HepG2 (cell line): ENCODE results near the gene THADA. TPM values are rescaled to one million over a fixed set of nuclear protein-coding genes. Genes with fewer than 3 reads are reported as not detected.

Source experiments
- ARNTL ChIP-seq: sonication (generic); formaldehyde crosslinking; IDR thresholded peaks from 2 replicates; pipeline ENCODE4 v1.4.0; 2020; ENCODE audit warnings: mild to moderate bottlenecking, missing genetic modification reagents
- CHD4 ChIP-seq: fragments of 200-600 bp; sonication (generic); IDR thresholded peaks from 2 replicates; pipeline ENCODE4 v1.7.0; 2017; ENCODE audit warnings: mild to moderate bottlenecking, low read length, borderline replicate concordance
- GFI1 ChIP-seq: sonication (generic); formaldehyde crosslinking; IDR thresholded peaks from 2 replicates; pipeline ENCODE4 v1.5.0; 2020; ENCODE audit warnings: missing genetic modification reagents, mild to moderate bottlenecking, borderline replicate concordance
- HNF4A ChIP-seq: sonication (generic); formaldehyde crosslinking; IDR thresholded peaks from 2 replicates; pipeline ENCODE4 v1.4.0; 2020; ENCODE audit warnings: missing genetic modification reagents
- JUN ChIP-seq: sonication (generic); formaldehyde crosslinking; IDR thresholded peaks from 2 replicates; pipeline ENCODE4 v1.4.0; 2020; ENCODE audit warnings: mild to moderate bottlenecking, missing genetic modification reagents
- MATR3 ChIP-seq: sonication (generic); formaldehyde crosslinking; IDR thresholded peaks from 2 replicates; pipeline ENCODE4 v1.4.0; 2020; ENCODE audit warnings: missing genetic modification reagents
- MED13 ChIP-seq: sonication (generic); formaldehyde crosslinking; IDR thresholded peaks from 2 replicates; pipeline ENCODE4 v1.5.0; 2020; ENCODE audit warnings: missing genetic modification reagents
- PPARG ChIP-seq: conservative IDR thresholded peaks from 2 replicates; pipeline ENCODE4 v1.6.1; 2016; ENCODE audit warnings: missing biosample characterization, missing genetic modification reagents
- PRMT3 ChIP-seq: sonication (generic); formaldehyde crosslinking; IDR thresholded peaks from 2 replicates; pipeline ENCODE4 v1.8.1; 2022; ENCODE audit warnings: low read depth, mild to moderate bottlenecking, moderate library complexity, missing genetic modification reagents, borderline replicate concordance
- SKI ChIP-seq: fragments of 450-650 bp; IDR thresholded peaks from one replicate; pipeline ENCODE4 v1.6.1; 2018; ENCODE audit warnings: mild to moderate bottlenecking; ENCODE audit not compliant: partially characterized antibody
- TARDBP ChIP-seq: sonication (generic); formaldehyde crosslinking; IDR thresholded peaks from 2 replicates; pipeline ENCODE4 v1.8.0; 2022; ENCODE audit warnings: mild to moderate bottlenecking, missing genetic modification reagents
- THYN1 ChIP-seq: sonication (generic); formaldehyde crosslinking; IDR thresholded peaks from 2 replicates; pipeline ENCODE4 v1.8.1; 2023; ENCODE audit warnings: low read depth, mild to moderate bottlenecking, moderate library complexity, missing genetic modification reagents, borderline replicate concordance
- TSC22D2 ChIP-seq: sonication (generic); formaldehyde crosslinking; IDR thresholded peaks from 2 replicates; pipeline ENCODE4 v1.5.1; 2020; ENCODE audit warnings: missing genetic modification reagents, mild to moderate bottlenecking, borderline replicate concordance
- U2AF1 ChIP-seq: fragments of 200-400 bp; formaldehyde crosslinking; optimal IDR thresholded peaks from 2 replicates; pipeline ENCODE3; 2017; ENCODE audit warnings: mild to moderate bottlenecking, low read depth, low read length
- ZNF207 ChIP-seq: fragments of 450-650 bp; IDR thresholded peaks from 2 replicates; pipeline ENCODE4 v1.6.1; 2016; ENCODE audit warnings: antibody characterized with exemption, borderline replicate concordance
- ZNF33B ChIP-seq: sonication (generic); formaldehyde crosslinking; IDR thresholded peaks from 2 replicates; pipeline ENCODE4 v1.5.1; 2020; ENCODE audit warnings: mild to moderate bottlenecking, missing genetic modification reagents
- ZNF501 ChIP-seq: sonication (generic); formaldehyde crosslinking; IDR thresholded peaks from 2 replicates; pipeline ENCODE4 v1.5.1; 2020; ENCODE audit warnings: mild to moderate bottlenecking, moderate library complexity, missing genetic modification reagents
- ZNF510 ChIP-seq: sonication (generic); formaldehyde crosslinking; IDR thresholded peaks from 2 replicates; pipeline ENCODE4 v1.4.0; 2020; ENCODE audit warnings: low read depth, mild to moderate bottlenecking, missing genetic modification reagents
- ZNF562 ChIP-seq: sonication (generic); formaldehyde crosslinking; IDR thresholded peaks from 2 replicates; pipeline ENCODE4 v1.8.0; 2022; ENCODE audit warnings: missing genetic modification reagents, borderline replicate concordance
- ZNF644 ChIP-seq: IDR thresholded peaks from 2 replicates; pipeline ENCODE4 v1.6.1; 2016; ENCODE audit warnings: low read depth
- ZNF788 ChIP-seq: sonication (generic); formaldehyde crosslinking; IDR thresholded peaks from 2 replicates; pipeline ENCODE4 v1.5.0; 2020; ENCODE audit warnings: mild to moderate bottlenecking, missing genetic modification reagents, borderline replicate concordance
- polyA plus RNA-seq, 8 experiments: library from polyadenylated mRNA; depleted of rRNA in 3 of 8; stranded (reverse) in 7 of 8; unstranded in 1 of 8; fragments of >200 nt; fragmentation: Illumina TruSeq in 4 of 8; extraction: Trizol in 4 of 8; gene quantifications; 2 replicates each; pipeline versions ENCODE4 v1.2.1 to v1.2.3, GENCODE V29; 2011 to 2016; ENCODE audit warnings: low read depth in 4 of 8, missing spikeins in 1 of 8, mixed read lengths in 1 of 8; ENCODE audit not compliant: insufficient read depth in 1 of 8
- total RNA-seq, 5 experiments: library from RNA; depleted of rRNA; stranded (reverse); fragments of >200 nt; fragmentation: Illumina TruSeq; extraction: Trizol; gene quantifications; 2 replicates each; pipeline ENCODE4 v1.2.3, GENCODE V29; 2016; ENCODE audit warnings: low read depth in 1 of 5
- TF ChIP-seq, protein P1 (sequence below): sonication (generic); formaldehyde crosslinking; IDR thresholded peaks from 2 replicates; pipeline ENCODE4 v1.8.1; 2022; ENCODE audit warnings: mild to moderate bottlenecking, missing genetic modification reagents
- TF ChIP-seq, protein P2 (sequence below): sonication (generic); formaldehyde crosslinking; conservative IDR thresholded peaks from 2 replicates; pipeline ENCODE4 v1.4.0; 2020; ENCODE audit warnings: missing genetic modification reagents
- TF ChIP-seq, protein P3 (sequence below), 2 experiments: sonication (generic) in 1 of 2; formaldehyde crosslinking in 1 of 2; IDR thresholded peaks; 2 replicates each; pipeline versions ENCODE4 v1.4.0 to v1.6.1; 2018 to 2020; ENCODE audit warnings: missing genetic modification reagents in 2 of 2, borderline replicate concordance in 1 of 2, low read depth in 1 of 2, mild to moderate bottlenecking in 1 of 2, missing biosample characterization in 1 of 2

THADA gene
- total and polyA plus RNA-seq, 2 of the 13 experiments (the other 11 are each of a cell fraction or from before 2014, with no cell fraction given): 12.7 to 21.7 TPM

DNA sequence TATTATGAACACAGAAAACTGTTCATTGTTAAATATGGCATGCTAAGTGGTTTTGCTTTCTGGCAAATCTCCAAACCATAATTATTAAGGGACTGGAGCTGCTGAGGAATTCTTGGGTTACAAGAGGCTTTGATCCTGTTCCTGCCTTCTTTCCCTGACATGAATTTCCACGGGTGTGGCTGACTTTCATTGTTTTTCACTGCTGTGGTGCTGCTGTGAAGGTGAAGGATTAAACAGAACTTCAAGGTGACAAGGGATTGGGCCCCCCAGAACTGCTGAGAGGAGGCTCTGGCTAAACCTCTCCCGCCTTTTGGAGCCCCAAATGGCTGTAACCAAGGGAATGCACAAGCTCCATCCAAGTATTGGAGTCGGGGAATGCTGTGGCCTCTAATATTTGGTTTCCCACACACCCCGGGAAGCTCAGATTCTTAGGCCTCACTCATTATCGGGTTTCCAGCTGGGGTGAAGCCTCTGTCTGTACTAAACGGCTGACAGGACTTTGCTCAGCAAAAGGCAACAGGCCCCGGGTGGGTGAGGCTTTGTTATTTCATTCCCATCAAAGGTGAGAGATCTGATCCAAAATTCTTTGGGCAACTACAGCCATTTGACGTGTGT, 340.4 kb downstream of the THADA start (continued):
- TF ChIP-seq CHD4 (no peak), ZNF644 (CRISPR knock-in tag) (no peak), ZNF788 (CRISPR knock-in tag) (no peak), TARDBP (CRISPR knock-in tag) (no peak), PRMT3 (CRISPR knock-in tag) (no peak), ZNF33B (CRISPR knock-in tag) (0 out of 2 replicates have a peak, but pooled peaks have one; percentile 72), MATR3 (CRISPR knock-in tag) (no peak), MED13 (CRISPR knock-in tag) (no peak), ZNF510 (CRISPR knock-in tag) (no peak), ZNF207 (no peak), ARNTL (CRISPR knock-in tag) (no peak), THYN1 (CRISPR knock-in tag) (no peak), ZNF562 (CRISPR knock-in tag) (no peak), HNF4A (CRISPR knock-in tag) (peak; percentile 60), PPARG (no peak), ZNF501 (no peak), SKI (no peak), TSC22D2 (CRISPR knock-in tag) (no peak), GFI1 (CRISPR knock-in tag) (no peak), JUN (CRISPR knock-in tag) (no peak), U2AF1 (no peak)
- TF ChIP-seq, protein P1, sequence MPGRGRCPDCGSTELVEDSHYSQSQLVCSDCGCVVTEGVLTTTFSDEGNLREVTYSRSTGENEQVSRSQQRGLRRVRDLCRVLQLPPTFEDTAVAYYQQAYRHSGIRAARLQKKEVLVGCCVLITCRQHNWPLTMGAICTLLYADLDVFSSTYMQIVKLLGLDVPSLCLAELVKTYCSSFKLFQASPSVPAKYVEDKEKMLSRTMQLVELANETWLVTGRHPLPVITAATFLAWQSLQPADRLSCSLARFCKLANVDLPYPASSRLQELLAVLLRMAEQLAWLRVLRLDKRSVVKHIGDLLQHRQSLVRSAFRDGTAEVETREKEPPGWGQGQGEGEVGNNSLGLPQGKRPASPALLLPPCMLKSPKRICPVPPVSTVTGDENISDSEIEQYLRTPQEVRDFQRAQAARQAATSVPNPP (CRISPR knock-in tag): no peak
- TF ChIP-seq, protein P2, sequence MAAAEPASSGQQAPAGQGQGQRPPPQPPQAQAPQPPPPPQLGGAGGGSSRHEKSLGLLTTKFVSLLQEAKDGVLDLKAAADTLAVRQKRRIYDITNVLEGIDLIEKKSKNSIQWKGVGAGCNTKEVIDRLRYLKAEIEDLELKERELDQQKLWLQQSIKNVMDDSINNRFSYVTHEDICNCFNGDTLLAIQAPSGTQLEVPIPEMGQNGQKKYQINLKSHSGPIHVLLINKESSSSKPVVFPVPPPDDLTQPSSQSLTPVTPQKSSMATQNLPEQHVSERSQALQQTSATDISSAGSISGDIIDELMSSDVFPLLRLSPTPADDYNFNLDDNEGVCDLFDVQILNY: no peak
- TF ChIP-seq, protein P3, sequence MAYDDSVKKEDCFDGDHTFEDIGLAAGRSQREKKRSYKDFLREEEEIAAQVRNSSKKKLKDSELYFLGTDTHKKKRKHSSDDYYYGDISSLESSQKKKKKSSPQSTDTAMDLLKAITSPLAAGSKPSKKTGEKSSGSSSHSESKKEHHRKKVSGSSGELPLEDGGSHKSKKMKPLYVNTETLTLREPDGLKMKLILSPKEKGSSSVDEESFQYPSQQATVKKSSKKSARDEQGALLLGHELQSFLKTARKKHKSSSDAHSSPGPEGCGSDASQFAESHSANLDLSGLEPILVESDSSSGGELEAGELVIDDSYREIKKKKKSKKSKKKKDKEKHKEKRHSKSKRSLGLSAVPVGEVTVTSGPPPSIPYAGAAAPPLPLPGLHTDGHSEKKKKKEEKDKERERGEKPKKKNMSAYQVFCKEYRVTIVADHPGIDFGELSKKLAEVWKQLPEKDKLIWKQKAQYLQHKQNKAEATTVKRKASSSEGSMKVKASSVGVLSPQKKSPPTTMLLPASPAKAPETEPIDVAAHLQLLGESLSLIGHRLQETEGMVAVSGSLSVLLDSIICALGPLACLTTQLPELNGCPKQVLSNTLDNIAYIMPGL (CRISPR knock-in tag; IDR thresholded peaks at IDR 0.05; ENCODE audit: borderline replicate concordance in 1 of 2, low read depth in 1 of 2): no peak
